ENCODE measurements around the gene SPACA7. TPM values are rescaled to one million over a fixed set of nuclear protein-coding genes. Genes with fewer than 3 reads are reported as not detected.

The SPACA7 gene
- total RNA-seq, 2 donors from 2014 or later, result not detected

- intact Hi-C loops (cut with DNase I), result no loop called here
- Histone ChIP-seq H3K4me3 (no peak overlapping the region), H3K9me3 (peaks cover 0 to 16% (median 0%) of the 10 kb centered on the region in 3 donors), H3K27ac (no peak overlapping the region), H3K4me1 (peaks cover 8% of the 10 kb centered on the region), H3K36me3 (replicated peaks in 1 of 2; ENCODE audit: insufficient read depth in 1 of 2, low read depth in 2 of 2) (no peaks in the 10 kb centered on the region), H3K27me3 (peaks cover 0 to 17% of the 10 kb centered on the region in 2 donors)
- TF ChIP-seq, protein P1, sequence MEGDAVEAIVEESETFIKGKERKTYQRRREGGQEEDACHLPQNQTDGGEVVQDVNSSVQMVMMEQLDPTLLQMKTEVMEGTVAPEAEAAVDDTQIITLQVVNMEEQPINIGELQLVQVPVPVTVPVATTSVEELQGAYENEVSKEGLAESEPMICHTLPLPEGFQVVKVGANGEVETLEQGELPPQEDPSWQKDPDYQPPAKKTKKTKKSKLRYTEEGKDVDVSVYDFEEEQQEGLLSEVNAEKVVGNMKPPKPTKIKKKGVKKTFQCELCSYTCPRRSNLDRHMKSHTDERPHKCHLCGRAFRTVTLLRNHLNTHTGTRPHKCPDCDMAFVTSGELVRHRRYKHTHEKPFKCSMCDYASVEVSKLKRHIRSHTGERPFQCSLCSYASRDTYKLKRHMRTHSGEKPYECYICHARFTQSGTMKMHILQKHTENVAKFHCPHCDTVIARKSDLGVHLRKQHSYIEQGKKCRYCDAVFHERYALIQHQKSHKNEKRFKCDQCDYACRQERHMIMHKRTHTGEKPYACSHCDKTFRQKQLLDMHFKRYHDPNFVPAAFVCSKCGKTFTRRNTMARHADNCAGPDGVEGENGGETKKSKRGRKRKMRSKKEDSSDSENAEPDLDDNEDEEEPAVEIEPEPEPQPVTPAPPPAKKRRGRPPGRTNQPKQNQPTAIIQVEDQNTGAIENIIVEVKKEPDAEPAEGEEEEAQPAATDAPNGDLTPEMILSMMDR (IDR thresholded peaks at IDR 0.05), result no peak
- TF ChIP-seq POLR2A (IDR thresholded peaks at IDR 0.05), result no peak
- WGBS, 2 donors, result 69 to 73% methylated on average over 16 of the region's 16 CpGs
- DNase-seq, result no peak
- no peak for ATAC-seq
These were observed 42.2 kb upstream of the SPACA7 start for GRCh38 chr13:112333756-112334543.

DNA sequence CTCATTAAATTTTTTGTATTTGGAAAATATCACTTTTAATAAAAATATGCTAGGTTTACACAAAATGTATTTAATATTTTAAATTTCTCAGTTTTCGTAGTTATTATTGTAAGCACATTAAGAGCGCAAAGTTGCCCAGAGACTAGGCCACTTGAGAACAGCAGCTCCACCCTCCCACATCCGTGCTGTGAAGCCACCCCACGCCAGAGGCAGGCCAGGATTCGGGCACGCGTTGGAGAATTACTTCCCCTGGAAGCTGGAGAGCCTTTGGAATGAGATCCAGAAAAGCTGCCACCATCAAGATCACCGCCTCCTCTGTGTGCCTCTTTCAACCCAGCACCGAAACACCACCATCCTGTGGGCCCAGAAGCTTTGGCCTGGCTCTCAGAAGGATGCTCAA is 41.0 kb upstream of the SPACA7 start:
- H3K27ac ChIP-seq, result no peak overlapping the region
- H3K9me3 ChIP-seq, result peaks cover 0 to 16% (median 0%) of the 10 kb centered on the region in 3 donors
- H3K27me3 ChIP-seq, result peaks cover 0 to 17% of the 10 kb centered on the region in 2 donors
- no peaks in the 10 kb centered on the region for H3K36me3 ChIP-seq (replicated peaks in 1 of 2; ENCODE audit: insufficient read depth in 1 of 2, low read depth in 2 of 2)
- no peak overlapping the region for H3K4me3 ChIP-seq
- intact Hi-C loops (cut with DNase I), result no loop called here
- peaks cover 8% of the 10 kb centered on the region for H3K4me1 ChIP-seq
- ATAC-seq (no peak), DNase-seq (no peak)
- 60 to 65% methylated on average over 7 to 9 of the region's 9 CpGs for WGBS, 2 donors
- TF ChIP-seq, protein P1 (IDR thresholded peaks at IDR 0.05), result no peak
- no peak for TF ChIP-seq POLR2A (IDR thresholded peaks at IDR 0.05)

GRCh38 chr13:112341446-112341845 is 34.7 kb upstream of the SPACA7 start:
- TF ChIP-seq, protein P1 (IDR thresholded peaks at IDR 0.05), result no peak
- no peak for TF ChIP-seq POLR2A (IDR thresholded peaks at IDR 0.05)
- Histone ChIP-seq H3K4me1 (no peaks in the 10 kb centered on the region), H3K9me3 (peaks cover 0 to 13% (median 0%) of the 10 kb centered on the region in 3 donors), H3K4me3 (no peak overlapping the region), H3K27me3 (peaks cover 0 to 6% of the 10 kb centered on the region in 2 donors), H3K36me3 (replicated peaks in 1 of 2; ENCODE audit: insufficient read depth in 1 of 2, low read depth in 2 of 2) (no peaks in the 10 kb centered on the region), H3K27ac (no peak overlapping the region)
- DNase-seq (no peak), ATAC-seq (no peak)
- intact Hi-C loops (cut with DNase I), result no loop called here
- 32 to 46% methylated on average over 3 of the region's 3 CpGs for WGBS, 2 donors

- WGBS, 2 donors, result 61 to 74% methylated on average over 27 to 29 of the region's 29 CpGs
- H3K27me3 ChIP-seq, result peaks cover 0 to 6% of the 10 kb centered on the region in 2 donors
- H3K27ac ChIP-seq, result no peak overlapping the region
- DNase-seq (no peak), ATAC-seq (no peak)
- intact Hi-C loops (cut with DNase I), result no loop called here
- no peaks in the 10 kb centered on the region for H3K4me1 ChIP-seq
- H3K9me3 ChIP-seq, result peaks cover 0 to 6% (median 0%) of the 10 kb centered on the region in 3 donors
- TF ChIP-seq POLR2A (IDR thresholded peaks at IDR 0.05), result no peak
- TF ChIP-seq, protein P1 (IDR thresholded peaks at IDR 0.05), result no peak
- no peaks in the 10 kb centered on the region for H3K36me3 ChIP-seq (replicated peaks in 1 of 2; ENCODE audit: insufficient read depth in 1 of 2, low read depth in 2 of 2)
- no peak overlapping the region for H3K4me3 ChIP-seq
These were observed 34.0 kb upstream of the SPACA7 start for GRCh38 chr13:112341976-112342735.

Data from body of pancreas (tissue), 4 donors.